HG03103 (cell line): ENCODE measurements around the gene SIGLEC5.
"Not testable (repeated sequence)": the region's sequence is repeated elsewhere in the genome, so short reads cannot be mapped to it uniquely, and the experiment has no call there.

Experiments
- ATAC-seq: cut with Tn5 transposase; IDR thresholded peaks from one replicate; pipeline ENCODE4 v1.9.1; 2021; ENCODE audit warnings: low read depth; ENCODE audit not compliant: unreplicated experiment

The SIGLEC5 gene

DNA sequence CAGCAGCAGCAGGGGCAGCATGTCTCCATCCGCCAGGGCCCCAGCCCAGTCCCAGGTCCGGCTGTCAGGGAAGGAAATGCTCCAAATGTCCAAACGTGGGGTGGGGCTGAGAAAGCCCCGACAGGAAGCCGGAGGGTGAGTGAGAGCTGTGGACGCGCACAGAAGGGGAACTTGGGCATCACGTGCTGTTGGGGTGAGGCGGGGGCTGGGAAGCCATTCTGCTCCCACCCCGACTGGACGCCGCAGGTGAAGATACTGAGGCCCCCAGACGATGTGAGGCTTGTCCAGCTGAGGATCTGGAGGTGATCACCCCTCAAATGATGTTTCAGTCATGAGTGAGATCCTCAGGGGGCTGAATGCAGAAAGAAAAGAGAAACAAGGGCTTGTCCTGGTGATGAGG is at the start of gene SIGLEC5:
Gene SIGLEC5 (minus strand): TSS at position 87 of the 400 bp plus-strand sequence. CDS start 66 bp downstream, at position 21.
- not testable (repeated sequence) for ATAC-seq

GRCh38 chr19:51676566-51677083 is 46.4 kb upstream of the SIGLEC5 start:
- ATAC-seq = no peak

DNA sequence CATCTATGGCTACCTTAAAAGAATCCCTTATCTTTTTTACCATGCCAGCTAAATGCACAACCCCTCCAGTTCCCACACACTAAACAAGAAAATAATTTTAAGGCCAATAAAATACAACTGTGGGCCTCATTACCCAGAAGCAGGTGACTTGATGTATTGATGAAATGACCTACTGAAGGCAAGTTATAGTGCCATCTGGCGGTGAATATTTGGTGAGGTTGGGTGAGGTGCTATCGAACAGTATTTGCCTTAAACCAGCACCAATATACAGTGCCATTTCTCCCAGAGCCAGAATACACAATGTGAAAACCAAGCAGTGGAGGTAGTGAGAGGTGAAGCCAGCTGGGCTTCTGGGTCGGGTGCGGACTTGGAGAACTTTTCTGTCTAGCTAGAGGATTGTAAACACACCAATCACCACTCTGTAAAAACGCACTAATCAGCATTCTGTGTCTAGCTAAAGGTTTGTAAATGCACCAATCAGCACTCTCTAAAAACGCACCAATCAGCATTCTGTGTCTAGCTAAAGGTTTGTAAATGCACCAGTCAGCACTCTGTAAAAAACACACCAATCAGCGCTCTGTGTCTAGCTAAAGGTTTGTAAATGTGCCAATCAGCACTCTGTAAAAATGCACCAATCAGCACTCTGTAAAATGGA is 45.8 kb upstream of the SIGLEC5 start:
- not testable (repeated sequence) for ATAC-seq

GRCh38 chr19:51668216-51668615 is 38.0 kb upstream of the SIGLEC5 start:
- no peak for ATAC-seq

DNA sequence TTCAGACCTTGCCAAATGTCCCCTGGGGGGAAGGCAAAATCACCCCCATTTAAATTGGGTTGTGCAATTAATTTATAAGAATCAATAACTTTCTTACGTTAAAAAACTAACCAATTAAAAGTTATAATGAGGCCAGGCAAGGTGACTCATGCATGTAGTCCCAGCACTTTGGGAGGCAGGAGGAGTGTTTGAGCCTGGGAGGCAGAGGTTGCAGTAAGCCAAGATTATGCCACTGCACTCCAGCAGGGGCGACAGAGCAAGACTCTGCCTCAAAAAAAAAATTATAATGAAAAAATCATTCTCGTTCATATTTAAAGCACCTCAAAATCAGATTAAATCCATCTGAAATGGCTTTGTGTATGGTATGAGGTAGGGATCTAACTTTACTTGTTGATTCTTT is 34.8 kb upstream of the SIGLEC5 start:
- ATAC-seq = no peak

- ATAC-seq = no peak
These were observed 33.9 kb upstream of the SIGLEC5 start for GRCh38 chr19:51664131-51664530.

- no peak for ATAC-seq
These were observed 33.4 kb upstream of the SIGLEC5 start for GRCh38 chr19:51663650-51664049.

DNA sequence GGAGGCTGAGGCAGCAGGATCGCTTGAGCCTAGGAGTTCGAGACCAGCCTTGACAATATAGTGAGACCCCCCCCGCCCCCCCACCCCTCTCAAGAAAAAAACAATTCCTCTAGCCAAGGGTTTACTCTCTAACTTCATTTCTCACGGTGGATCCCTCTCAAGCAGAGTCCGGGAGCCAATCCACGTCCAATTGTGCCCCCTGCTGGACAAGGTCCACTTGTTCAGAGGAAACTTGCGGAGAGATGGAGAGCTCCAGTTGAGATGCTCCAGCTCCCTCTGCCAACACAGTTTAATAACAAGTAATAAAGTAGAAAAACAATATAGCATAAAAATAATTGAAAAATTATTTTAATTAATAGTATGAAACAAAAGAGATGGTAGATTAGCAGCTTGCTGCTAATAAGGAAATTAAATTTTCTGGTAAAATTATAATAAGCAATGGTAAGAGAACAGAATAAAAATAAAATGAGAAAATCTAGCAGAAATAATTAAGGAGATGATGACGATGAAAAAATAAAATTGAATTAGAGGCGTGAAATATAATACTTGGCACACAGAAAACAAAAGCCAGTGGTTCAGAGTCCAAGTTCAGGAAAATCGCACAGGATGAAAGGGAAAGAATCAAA is 30.9 kb upstream of the SIGLEC5 start:
- ATAC-seq = no peak

DNA sequence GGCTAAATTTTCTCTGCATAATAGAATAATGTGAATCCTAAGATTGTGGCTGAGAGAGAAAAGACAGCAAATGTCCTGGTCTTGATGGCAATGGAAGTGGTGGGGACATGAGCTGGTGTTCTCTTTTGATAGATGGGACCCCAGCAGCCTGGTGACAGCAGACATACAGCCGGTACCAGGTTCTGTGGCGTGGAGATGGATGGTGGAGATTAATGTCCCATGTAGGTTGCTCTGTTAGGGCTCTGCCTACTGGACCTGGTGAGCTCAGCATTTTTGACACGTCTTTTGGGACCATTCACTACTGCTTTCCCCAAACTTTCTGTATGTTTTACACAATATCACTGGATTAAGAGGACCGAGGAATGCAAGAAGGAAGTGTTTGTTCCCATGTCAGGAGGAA is 24.6 kb upstream of the SIGLEC5 start:
- no peak for ATAC-seq

DNA sequence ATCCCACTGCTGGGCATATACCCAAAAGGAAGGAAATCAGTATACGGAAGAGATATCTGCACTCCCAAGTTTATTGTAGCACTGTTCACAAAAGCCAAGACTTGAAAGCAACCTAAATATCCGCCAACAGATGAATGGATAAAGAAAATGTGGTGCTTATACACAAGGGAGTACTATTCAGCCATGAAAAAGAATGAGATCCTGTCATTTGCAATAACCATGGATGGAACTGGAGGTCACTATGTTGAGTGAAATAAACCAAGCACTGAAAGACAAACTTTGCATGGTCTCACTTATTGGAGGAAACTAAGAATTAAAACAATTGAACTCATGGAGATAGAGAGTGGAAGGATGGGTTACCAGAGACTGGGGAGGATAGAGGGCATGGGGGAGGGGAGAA is 23.0 kb upstream of the SIGLEC5 start:
- ATAC-seq = no peak

GRCh38 chr19:51652266-51652665 is 22.1 kb upstream of the SIGLEC5 start:
- no peak for ATAC-seq

DNA sequence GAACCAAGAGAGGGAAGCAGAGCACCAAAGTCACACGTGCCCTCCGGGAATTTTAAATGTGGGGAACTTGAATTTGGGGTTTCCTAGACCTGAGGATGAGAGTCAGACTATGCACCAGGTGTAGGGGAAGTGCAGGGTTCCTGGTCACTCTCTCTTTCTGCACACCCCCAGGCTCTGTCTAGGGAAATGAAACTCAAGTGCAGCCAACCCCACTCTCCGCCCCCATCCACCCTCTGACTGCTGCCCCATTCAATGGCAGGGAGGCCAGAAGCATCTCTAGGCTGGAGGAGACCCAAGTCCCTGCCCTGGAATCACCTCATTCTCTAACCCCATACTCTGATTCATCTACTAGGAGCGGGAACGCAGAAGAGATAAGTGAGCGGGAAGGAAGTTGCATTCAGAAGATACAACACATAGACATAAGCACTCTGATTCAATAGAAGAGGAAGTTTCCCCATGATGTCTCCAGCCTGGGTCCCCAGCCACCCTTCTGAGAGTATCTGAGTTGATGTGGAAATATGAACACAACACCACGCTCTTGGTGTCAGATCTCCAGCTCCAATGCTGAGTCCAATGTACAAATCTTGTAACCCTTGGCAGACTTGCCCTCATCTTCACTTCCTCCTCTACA is 21.1 kb upstream of the SIGLEC5 start:
- ATAC-seq = no peak

DNA sequence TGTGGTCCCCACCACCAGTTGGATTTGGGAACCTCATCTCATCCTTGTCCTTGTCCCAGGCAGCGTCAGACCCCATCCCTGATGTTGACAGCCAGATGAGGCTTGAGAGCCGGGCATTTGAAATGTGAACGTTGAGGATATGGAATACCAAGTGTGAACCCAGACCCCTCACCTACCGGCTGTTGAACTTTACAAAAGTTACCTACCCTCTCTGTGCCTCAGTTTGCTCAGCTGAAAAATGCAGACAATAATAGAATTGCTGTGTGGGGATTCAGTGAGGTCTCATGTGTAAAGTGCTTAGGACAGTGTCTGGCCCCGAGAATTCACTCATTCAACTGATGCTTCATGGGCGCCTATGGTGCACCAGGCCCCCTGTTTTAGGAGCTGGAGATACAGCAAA is 17.1 kb upstream of the SIGLEC5 start:
- ATAC-seq = no peak

DNA sequence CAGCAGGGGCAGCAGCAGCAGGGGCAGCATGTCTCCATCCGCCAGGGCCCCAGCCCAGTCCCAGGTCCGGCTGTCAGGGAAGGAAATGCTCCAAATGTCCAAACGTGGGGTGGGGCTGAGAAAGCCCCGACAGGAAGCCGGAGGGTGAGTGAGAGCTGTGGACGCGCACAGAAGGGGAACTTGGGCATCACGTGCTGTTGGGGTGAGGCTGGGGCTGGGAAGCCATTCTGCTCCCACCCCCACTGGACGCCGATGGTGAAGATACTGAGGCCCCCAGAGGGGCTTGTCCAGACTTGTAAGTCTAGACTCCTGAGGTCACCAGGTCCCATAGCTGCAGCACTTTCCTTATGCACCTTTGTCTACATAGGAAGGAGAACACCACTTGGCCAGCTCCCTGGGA is 16.5 kb upstream of the SIGLEC5 start, which contains the start of gene SIGLEC14:
Gene SIGLEC14 (minus strand): TSS at position 96 of the 400 bp plus-strand sequence. CDS start 66 bp downstream, at position 30.
- ATAC-seq = not testable (repeated sequence)

DNA sequence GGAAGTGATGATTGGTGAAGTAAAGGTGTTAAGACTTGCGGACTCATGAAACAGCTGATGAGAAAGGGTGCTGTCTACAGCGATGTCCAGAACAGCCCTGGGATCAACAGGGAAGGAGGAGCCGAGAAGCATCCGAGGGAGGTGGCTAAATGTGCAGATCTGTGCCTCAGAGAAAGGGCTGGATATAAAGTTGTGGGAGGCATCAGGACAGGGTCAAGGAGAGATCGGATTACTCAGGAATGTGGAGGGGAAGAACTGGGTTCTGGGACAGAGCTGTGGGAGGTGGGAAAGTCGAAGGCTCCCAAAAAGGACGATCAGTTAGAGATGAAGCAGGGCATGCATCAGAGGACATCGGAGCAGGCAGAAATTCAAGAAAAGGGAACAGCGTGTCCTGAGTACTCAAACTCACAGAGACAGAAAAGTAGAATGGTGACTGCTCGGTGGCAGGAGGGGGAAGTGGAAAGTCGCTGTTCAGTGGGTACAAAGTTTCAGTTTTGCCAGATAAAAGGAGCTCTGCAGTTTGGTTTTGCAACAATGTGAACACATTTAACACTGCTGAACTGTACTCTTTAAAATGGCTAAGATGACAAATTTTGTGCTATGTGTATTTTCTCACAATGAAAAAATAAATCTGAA is 14.6 kb upstream of the SIGLEC5 start:
- ATAC-seq = no peak

DNA sequence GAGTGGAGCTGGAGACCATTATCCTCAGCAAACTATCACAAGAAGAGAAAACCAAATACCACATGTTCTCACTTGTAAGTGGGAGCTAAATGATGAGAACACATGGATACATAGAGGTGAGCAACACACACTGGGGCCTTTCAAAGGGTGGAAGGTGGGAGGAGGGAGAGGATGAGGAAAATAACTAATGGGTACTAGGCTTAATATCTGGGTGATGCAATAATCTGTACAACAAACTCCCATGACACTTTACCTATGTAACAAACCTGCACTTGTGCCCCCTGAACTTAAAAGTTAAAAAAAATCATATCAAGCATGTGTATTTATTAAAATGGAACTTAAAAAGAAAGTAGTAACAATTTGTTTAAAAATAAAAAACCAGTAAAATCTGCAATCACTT is 11.4 kb upstream of the SIGLEC5 start:
- no peak for ATAC-seq

DNA sequence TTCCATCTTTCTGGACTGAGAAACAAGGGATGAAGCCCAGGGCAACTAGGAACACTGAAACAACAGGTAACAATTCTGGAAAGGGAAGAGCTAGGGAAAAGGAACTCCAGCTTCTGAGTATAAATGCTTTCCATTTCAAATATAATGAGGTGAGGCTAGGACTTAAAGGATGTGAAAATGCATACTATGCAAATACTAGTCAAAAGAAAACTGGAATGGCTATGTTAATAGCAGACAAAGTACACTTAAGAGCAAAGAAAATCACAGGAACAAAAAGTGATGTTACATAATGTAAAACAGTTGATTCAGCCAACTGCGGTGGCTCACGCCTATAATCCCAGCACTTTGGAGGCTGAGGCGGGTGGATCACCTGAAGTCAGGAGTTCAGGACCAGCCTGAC is 10.2 kb upstream of the SIGLEC5 start:
- ATAC-seq = no peak

DNA sequence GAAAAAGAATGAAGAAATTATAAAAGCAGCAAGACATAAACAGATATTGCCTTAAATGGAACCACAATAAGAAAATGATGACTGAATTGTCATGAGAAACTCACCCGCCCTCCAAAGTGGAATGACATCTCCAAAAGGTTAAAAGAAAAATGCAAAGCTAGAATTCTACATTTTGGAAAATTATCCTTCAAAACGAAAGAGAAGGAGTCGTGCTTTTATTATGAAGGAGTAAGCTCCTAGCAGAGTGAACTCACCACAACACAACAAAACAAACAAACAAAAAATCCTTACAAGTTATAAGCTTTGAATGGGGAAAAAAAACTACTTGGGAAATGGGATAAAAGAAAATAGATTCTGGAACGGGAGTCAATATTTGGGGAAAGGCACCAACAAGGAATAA is 9.7 kb upstream of the SIGLEC5 start:
- no peak for ATAC-seq

DNA sequence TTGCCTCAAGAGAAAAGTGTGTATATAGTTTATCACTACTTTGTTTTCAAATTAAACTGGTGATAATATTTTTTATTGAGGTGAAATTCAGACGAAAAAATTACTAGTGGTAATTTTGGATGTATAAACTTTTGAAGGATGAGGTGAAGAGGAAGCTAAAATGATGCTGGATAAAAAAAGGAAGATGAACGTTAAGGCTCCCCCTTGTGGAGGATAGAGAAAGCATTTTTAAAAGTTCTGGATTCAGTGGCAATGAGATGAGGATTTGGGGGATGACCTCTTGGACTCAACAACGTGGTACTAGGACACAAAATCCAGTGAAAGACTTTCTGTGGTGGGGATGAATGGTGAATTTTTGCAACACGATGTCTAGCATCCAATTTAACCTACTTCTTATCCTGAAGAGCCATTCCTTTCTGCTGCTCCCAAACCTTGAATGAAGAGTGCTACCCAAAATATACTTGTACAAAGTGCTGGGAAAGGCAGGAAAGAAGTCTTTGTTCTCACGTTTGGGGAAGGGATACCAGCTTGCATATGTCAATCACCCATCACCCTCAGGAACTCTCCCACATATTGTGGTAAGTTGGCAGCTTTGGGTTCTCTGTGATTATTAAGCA is 7.3 kb upstream of the SIGLEC5 start:
- ATAC-seq = no peak

- no peak for ATAC-seq
These were observed 1.9 kb upstream of the SIGLEC5 start for GRCh38 chr19:51632126-51632525.
